Hepatocyte (in vitro differentiated cells): ENCODE results near the gene HNRNPUL1.

ENCODE experiments used
- EZH2 ChIP-seq: fragments of 200-600 bp; sonication (generic); IDR thresholded peaks from 2 replicates; pipeline ENCODE4 v1.6.1; 2016; ENCODE audit warnings: antibody characterized with exemption, mild to moderate bottlenecking, borderline replicate concordance
- TF ChIP-seq, protein P1 (sequence below): fragments of 200-600 bp; sonication (generic); IDR thresholded peaks from 2 replicates; pipeline ENCODE4 v1.5.1; 2016; ENCODE audit warnings: antibody characterized with exemption, mild to moderate bottlenecking; ENCODE audit not compliant: poor library complexity

GRCh38 chr19:41334793-41335192 lies 70.6 kb downstream of the HNRNPUL1 start:
- TF ChIP-seq, protein P1, sequence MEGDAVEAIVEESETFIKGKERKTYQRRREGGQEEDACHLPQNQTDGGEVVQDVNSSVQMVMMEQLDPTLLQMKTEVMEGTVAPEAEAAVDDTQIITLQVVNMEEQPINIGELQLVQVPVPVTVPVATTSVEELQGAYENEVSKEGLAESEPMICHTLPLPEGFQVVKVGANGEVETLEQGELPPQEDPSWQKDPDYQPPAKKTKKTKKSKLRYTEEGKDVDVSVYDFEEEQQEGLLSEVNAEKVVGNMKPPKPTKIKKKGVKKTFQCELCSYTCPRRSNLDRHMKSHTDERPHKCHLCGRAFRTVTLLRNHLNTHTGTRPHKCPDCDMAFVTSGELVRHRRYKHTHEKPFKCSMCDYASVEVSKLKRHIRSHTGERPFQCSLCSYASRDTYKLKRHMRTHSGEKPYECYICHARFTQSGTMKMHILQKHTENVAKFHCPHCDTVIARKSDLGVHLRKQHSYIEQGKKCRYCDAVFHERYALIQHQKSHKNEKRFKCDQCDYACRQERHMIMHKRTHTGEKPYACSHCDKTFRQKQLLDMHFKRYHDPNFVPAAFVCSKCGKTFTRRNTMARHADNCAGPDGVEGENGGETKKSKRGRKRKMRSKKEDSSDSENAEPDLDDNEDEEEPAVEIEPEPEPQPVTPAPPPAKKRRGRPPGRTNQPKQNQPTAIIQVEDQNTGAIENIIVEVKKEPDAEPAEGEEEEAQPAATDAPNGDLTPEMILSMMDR = no peak
- no peak for TF ChIP-seq EZH2
